GM18498 (cell line): ENCODE results near the gene ADAM33.

ENCODE experiments used
- ATAC-seq: cut with Tn5 transposase; IDR thresholded peaks from one replicate; pipeline ENCODE4 v1.9.1; 2021; ENCODE audit warnings: mild to moderate bottlenecking, moderate library complexity; ENCODE audit not compliant: unreplicated experiment

ADAM33 gene

DNA sequence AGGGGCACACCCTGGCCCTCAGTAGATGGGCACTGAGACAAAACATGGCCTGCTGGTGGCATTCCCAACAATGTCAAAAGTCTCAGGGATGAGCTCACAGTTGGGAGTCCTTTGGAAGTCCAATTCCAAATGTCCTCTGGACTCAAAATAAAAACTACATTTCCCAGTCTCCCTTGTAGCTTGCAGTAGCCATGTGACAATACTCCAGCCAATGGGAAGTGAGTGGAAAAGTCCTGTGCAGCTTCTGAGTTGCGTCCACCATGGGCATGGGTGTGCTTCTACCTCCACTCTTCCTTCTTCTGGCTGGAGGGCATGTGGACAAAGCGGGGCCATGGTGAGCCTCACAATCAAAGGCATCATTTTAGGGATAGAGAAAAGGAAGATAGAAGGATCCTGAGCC, 5.8 kb upstream of the ADAM33 start:
- no peak for ATAC-seq

DNA sequence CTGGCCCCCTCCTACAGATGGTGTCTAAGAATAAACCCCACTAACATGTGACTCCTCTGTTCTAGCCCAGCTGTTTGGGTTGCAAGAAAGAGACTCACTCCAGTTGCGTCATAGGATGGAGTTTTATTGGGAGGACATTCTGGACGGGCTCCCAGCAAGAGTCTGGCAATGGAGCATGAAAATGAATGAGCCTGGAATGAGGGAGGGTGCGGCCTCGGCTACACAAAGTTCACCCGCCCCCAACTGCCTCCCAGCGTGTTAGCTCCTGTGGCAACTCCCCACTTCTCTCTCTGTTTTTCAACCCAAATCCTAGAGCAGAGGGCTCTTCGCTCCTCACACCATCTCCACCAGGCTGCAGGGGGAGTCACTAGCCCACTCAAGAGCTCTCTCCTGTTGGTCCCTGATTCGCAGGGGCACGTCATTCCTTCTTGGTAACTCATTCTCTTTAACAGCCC, 5.1 kb upstream of the ADAM33 start:
- no peak for ATAC-seq

DNA sequence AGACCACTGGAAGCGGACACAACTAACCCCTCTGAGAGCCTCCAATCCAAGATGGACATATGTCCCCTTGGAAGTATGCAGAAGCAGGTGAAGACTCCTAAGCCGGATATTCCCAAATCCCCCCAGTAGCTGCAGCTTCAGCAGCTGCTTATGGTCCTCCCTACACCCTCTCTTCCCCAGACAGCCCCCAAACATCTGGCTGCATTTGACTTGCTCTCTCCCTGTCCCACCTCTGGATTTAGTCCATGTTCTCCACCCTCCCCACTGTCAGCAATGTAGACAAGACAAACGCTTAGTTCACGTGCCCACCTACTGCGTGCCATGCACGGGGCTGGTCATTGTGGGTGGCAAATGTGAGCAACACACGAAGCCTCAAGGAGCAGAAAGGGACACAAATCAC, 4.6 kb upstream of the ADAM33 start:
- no peak for ATAC-seq

- ATAC-seq, result no peak
These were observed 3.5 kb upstream of the ADAM33 start for GRCh38 chr20:3685341-3685740.

DNA sequence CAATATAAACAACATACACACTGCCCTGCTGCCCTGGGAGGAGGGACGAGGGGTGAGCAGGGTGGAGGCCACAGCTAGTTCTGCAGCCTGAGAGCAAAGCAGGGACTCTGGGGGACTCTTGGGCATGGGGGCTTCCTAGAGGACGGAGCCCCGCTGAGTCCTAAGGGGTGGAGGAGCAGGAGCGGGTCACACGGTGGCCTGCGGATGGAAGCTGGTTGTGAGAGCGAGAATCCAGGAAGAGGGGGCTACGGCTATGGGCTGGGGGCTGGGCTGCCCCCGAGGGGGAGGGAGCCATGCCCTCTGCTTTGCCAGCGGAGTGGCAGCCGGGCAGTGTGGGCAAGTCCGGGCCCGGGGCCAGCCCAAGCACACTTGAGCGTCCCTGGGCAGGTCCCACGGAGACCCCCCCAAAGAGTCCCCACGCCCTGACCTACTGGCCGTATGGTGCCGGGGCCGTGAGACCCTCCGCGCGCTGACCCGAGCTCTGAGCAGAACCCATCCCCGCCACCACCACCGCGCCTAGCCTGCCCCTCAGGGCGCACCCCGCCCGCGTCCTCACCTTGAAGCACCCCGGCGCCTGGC, 369 bp downstream of the ADAM33 start:
- no peak for ATAC-seq

DNA sequence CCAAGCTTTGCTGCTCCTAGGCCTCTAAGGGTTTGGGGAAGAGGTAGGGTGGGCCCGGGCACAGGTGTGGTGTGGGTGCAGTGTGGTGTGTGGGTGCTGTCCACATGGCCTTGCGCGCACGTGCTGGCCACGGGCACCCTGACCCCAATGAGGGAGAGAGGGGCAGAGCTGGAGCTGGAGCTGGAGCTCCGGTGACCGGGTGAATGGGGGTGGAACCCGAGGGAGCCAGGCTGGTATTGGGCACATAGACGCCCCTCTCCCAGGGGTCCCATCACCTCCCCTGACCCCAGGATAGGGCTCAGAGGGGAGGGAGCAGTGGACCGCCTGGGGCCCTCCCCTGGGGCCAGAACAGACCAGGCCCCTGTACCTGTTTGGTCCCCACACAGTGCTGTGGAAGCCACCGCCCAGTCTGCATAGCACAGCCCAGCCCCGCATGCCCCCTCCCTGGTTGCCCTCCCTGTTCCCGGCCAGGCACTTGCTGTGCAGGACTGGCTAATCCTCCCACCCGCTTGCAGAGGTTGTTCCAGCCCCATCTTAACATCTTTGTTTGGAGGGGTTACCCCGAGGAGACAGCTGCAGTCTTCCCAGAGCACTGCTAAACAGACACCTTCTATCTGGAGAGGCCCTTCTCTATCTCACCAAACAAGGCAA, 984 bp downstream of the ADAM33 start:
- no peak for ATAC-seq

- ATAC-seq, result no peak
These were observed 1.8 kb downstream of the ADAM33 start for GRCh38 chr20:3679749-3680700.

DNA sequence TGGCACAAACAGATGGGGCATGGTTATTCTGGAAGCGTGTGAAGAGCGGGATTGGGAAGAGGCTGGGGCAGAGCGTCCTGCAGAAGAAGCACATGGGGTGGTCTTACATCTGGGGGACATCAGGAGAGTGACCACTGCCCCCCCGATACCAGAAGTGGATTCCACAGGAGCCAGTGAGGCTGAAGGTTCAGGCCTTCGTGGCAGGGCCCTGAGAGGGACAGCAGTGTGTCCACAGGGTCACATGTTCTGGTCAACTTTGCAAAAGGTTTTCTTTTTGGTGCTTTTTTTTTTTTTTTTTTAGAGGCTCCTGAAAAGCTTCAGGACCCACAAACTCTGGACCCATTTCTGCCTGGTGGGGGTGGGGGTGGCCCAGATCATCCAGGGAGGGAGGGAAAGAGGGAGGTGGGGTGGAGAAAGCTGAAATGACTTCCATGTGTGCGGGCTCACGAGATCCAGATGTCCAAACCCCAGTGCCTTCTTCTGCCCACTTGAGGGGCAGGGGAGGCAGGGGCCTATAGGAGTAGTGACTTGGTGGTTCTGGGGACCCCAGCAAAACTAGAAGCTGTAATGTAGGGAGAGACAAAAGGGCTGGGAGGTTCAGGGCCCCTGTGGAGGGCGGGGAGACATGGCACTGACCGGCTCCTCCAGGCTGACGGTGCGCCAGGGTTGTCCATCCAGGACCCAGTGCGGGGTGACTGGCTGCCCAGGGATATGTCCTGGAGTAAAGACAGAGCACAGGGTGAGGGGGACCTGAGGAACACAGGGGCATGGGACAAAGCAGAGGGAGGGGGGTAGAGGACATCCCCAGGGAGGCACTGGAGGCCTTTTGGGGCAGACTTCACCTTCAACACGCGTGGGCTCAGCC, 2.7 kb downstream of the ADAM33 start:
- ATAC-seq, result no peak

- ATAC-seq, result no peak
These were observed 3.6 kb downstream of the ADAM33 start for GRCh38 chr20:3678198-3678597.

GRCh38 chr20:3677733-3678132, 4.1 kb downstream of the ADAM33 start:
- no peak for ATAC-seq

DNA sequence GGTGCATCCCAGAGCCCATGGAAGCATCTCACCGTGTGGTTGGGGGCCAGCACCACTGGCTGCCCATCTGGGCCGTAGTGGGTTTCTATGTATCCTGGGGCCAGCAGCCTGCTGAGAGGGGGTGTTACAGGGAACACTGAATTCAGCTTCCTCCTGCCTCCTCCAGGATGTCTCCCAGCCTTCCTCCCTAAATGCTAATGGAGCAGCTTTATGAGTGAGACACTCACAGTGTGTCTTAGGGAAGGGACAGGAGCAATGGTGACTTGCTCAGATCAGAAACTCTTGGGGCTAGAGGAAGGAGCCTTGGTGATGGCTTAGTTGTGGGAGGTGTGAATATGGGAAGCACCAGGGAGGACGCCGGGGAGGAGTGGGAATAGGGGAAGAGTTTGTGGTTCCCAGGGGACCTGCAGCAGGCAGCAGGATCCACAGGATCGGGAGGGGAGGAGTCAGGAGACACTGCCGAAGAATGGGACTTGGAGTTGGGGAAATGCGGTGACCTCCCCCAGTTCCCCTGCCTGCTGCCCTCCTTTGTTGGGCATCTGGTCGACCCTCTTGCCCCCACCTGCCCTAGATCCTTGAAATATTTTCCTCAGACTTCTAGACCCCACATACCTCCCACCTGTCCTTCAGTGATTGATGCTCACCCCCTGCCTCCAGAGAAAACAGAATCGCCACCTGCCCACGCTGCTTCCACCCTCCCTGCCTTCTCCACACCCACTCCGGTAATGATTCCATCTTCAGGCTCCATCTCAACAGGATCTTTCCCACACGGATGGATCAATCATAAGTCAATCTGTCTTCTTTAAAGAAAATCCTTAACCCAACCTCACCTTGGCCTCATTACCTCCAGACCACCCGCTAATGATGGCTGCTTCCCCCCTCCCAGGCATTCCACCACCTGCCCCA, 6.6 kb downstream of the ADAM33 start:
- no peak for ATAC-seq

- ATAC-seq, result no peak
These were observed 7.4 kb downstream of the ADAM33 start for GRCh38 chr20:3674447-3674846.

DNA sequence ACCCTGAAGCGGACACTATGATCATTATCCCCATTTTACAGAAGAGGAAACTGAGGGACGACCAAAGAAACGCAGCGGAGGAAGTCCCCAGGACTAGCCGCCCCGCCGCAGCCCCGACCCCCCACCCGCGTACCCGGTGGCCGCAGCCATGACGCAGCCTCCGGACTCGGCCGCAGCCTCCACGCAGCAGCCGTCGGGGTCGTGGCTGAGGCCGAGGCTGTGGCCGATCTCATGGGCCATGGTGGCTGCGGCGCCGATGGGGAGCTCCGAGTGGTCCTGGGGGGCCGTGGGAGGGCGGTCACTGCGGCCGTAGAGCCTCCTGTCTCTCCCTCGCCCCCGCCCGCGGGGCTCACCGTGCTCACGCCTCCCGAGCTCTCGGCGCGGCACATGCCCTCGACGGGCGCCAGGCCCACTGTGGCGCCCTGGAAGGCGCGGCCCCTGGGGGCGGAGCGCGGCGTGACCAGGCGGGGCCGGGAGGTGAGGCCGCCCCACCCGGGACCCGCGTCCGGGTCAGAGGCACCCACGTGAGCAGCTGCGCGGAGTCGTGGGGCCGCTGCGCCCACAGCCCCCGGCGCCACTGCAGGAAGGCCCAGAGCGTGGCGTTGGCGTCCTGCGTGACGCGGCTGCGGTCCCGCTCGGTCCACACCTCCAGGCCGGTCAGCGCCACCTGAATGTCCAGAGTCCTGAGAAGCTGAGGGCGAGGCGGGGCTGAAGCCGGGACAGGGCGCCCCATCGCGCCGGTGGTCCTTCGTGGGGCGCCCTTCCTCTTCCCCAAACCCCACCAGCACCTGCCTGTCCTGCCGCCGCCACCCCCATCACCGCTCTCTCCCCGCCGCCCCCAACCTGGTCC, 8.4 kb downstream of the ADAM33 start:
- ATAC-seq, result no peak

DNA sequence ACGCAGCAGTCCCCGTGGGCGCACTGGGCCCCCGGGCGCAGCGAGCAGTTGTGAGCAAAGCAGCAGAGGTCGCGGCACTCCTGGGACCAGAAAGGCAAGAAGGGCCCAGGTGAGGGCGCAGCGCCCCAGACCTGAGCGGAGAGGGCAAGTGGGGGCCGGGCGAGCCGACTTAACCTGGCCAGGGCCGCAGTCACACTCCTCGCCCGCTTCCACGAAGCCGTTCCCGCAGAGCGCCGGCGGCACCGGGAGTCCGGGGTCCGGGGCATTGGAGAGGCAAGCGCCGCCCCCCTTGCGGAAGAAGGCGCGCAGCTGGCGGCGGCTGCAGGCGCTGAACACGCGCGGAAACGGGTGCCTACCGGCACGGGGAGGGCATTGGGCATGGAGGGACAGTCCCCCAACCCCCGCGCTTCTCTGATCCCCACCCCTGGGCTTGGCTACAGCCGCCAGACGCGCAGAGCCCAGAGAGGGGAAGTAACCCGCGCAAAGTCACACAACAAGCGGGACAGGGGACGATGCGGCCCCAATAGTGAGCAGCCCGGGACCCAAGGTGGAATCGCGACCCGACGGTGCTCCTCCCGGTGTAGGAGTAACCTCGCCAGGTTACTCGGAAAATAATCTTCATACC, 9.2 kb downstream of the ADAM33 start:
- ATAC-seq, result no peak

GRCh38 chr20:3671986-3672546, 9.7 kb downstream of the ADAM33 start:
- ATAC-seq, result no peak

GRCh38 chr20:3670945-3671344, 10.9 kb downstream of the ADAM33 start:
- no peak for ATAC-seq

GRCh38 chr20:3670511-3670910, 11.3 kb downstream of the ADAM33 start:
- ATAC-seq, result no peak

- ATAC-seq, result no peak
These were observed 12.0 kb downstream of the ADAM33 start for GRCh38 chr20:3669710-3670367.
